Measurements from ENCODE around the gene GSTP1. TPM values are rescaled to one million over a fixed set of nuclear protein-coding genes. Genes with fewer than 3 reads are reported as not detected.

The GSTP1 gene
- total and polyA plus RNA-seq, 2 experiments from 2014 or later, result 1,040 to 1,982 TPM

DNA sequence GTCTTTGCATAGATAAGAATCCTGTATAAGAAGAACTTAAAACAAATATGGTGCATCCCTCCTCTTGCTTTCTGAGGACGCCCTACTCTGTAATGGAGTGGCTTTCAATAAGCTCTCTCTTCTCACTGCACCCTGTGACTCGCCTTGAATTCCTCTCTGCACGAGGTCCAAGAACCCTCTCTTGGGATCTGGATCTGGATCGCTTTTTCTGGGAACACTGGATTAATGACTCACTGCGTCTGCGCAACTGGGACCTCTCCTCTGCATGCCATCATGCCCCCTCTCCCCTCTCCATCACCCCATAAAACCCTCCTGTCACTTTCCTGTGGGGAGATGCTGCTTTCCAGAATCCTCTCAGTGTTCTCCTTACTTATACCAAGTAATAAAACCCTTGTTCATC, 45.3 kb upstream of the GSTP1 start:
- Histone ChIP-seq H3K9me2 (replicated peaks; ENCODE audit: insufficient read depth) (no peaks in the 10 kb centered on the region), H3K79me2 (no peaks in the 10 kb centered on the region), H3K27ac (no peak overlapping the region), H4K20me1 (ENCODE audit: insufficient read depth, poor library complexity, severe bottlenecking) (no peaks in the 10 kb centered on the region), H3K4me1 (ENCODE audit: insufficient read depth) (no peaks in the 10 kb centered on the region), H2AFZ (no peak overlapping the region), H3K4me3 (no peak overlapping the region), H3K36me3 (replicated peaks; ENCODE audit: insufficient read depth, low read depth) (no peaks in the 10 kb centered on the region), H3K4me2 (no peak overlapping the region), H3K27me3 (no peaks in the 10 kb centered on the region), H3K9me3 (ENCODE audit: low read depth) (peaks cover 4% of the 10 kb centered on the region)
- no peak for DNase-seq (ENCODE audit: low spot score)
- TF ChIP-seq, protein P1, sequence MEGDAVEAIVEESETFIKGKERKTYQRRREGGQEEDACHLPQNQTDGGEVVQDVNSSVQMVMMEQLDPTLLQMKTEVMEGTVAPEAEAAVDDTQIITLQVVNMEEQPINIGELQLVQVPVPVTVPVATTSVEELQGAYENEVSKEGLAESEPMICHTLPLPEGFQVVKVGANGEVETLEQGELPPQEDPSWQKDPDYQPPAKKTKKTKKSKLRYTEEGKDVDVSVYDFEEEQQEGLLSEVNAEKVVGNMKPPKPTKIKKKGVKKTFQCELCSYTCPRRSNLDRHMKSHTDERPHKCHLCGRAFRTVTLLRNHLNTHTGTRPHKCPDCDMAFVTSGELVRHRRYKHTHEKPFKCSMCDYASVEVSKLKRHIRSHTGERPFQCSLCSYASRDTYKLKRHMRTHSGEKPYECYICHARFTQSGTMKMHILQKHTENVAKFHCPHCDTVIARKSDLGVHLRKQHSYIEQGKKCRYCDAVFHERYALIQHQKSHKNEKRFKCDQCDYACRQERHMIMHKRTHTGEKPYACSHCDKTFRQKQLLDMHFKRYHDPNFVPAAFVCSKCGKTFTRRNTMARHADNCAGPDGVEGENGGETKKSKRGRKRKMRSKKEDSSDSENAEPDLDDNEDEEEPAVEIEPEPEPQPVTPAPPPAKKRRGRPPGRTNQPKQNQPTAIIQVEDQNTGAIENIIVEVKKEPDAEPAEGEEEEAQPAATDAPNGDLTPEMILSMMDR (IDR thresholded peaks at IDR 0.05; ENCODE audit: poor library complexity), result no peak
- TF ChIP-seq EZH2phosphoT487 (IDR thresholded peaks at IDR 0.05; ENCODE audit: low read depth, severe bottlenecking, unreplicated experiment) (no peak), EZH2 (IDR thresholded peaks at IDR 0.05; ENCODE audit: borderline replicate concordance) (no peak)
- WGBS (ENCODE audit: low lambda C conversion rate, missing lambda C conversion rate), result 74% methylated on average over 6 of the region's 6 CpGs

DNA sequence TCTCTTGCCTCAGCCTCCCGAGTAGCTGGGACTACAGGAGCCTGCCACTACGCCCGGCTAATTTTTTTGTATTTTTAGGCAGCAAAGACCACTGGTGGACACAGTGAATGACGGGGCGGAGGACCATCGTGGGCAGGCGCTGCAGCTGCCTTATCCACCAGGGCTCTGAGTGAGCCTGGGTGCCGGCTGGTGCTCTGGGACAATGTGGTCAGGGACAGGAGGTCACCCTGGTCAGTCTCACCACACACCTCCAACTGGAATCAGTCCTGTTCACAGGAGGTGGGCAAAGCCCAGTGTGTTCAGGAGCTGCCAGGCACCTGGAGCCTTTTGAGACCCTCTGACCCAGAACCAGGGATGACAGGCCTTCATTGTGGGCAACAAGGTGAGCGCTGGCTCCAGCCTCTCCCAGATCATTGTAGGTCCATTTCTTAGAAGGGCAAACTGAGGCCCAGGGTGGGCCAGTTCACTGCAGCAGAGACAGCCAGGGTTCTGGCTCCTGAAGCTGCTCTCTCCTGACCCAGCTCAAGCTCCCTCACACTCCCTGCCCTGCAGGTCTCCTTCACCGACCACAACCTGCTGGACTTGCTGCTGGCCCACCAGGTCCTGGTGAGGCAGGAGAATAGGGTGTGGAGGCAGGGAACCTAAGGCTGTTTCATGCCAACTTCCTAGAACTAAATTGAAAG, 44.6 kb upstream of the GSTP1 start:
- no peak overlapping the region for H3K27ac ChIP-seq
- H3K27me3 ChIP-seq, result no peaks in the 10 kb centered on the region
- no peak overlapping the region for H2AFZ ChIP-seq
- peaks cover 1% of the 10 kb centered on the region for H3K9me3 ChIP-seq (ENCODE audit: low read depth)
- no peak overlapping the region for H3K4me3 ChIP-seq
- no peak for DNase-seq (ENCODE audit: low spot score)
- H4K20me1 ChIP-seq (ENCODE audit: insufficient read depth, poor library complexity, severe bottlenecking), result no peaks in the 10 kb centered on the region
- no peaks in the 10 kb centered on the region for H3K4me1 ChIP-seq (ENCODE audit: insufficient read depth)
- no peaks in the 10 kb centered on the region for H3K36me3 ChIP-seq (replicated peaks; ENCODE audit: insufficient read depth, low read depth)
- H3K79me2 ChIP-seq, result no peaks in the 10 kb centered on the region
- no peaks in the 10 kb centered on the region for H3K9me2 ChIP-seq (replicated peaks; ENCODE audit: insufficient read depth)
- WGBS (ENCODE audit: low lambda C conversion rate, missing lambda C conversion rate), result 85% methylated on average over 10 of the region's 10 CpGs
- TF ChIP-seq EZH2phosphoT487 (IDR thresholded peaks at IDR 0.05; ENCODE audit: low read depth, severe bottlenecking, unreplicated experiment), result no peak
- no peak for TF ChIP-seq EZH2 (IDR thresholded peaks at IDR 0.05; ENCODE audit: borderline replicate concordance)
- TF ChIP-seq, protein P1 (IDR thresholded peaks at IDR 0.05; ENCODE audit: poor library complexity), result no peak
- H3K4me2 ChIP-seq, result no peak overlapping the region

DNA sequence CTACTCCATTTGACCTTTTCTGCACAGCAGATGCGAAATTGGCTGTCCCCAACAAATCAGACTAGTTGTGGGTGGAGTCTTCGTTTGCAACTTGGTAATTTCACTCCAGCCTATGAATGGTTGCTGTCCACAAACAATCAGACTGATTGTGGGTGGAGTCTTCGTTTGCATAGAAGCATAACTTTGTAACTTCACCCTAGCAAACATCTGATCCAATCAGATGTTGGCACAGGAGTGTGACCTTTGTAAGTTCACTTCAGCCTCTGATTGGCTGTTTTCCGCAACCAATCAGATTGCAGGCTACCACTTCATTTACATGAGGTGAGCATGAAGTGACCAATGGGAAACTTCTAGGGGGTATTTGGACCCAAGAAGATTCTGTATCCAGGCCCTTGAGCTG, 44.1 kb upstream of the GSTP1 start:
- DNase-seq (ENCODE audit: low spot score), result no peak
- Histone ChIP-seq H2AFZ (no peak overlapping the region), H3K4me3 (no peak overlapping the region), H3K27me3 (no peaks in the 10 kb centered on the region), H3K36me3 (replicated peaks; ENCODE audit: insufficient read depth, low read depth) (no peaks in the 10 kb centered on the region), H3K79me2 (no peaks in the 10 kb centered on the region), H3K9me2 (replicated peaks; ENCODE audit: insufficient read depth) (no peaks in the 10 kb centered on the region), H3K4me1 (ENCODE audit: insufficient read depth) (no peaks in the 10 kb centered on the region), H4K20me1 (ENCODE audit: insufficient read depth, poor library complexity, severe bottlenecking) (no peaks in the 10 kb centered on the region), H3K27ac (no peak overlapping the region), H3K4me2 (no peak overlapping the region), H3K9me3 (ENCODE audit: low read depth) (no peaks in the 10 kb centered on the region)
- WGBS (ENCODE audit: low lambda C conversion rate, missing lambda C conversion rate), result 87% methylated on average over 4 of the region's 4 CpGs
- TF ChIP-seq EZH2 (IDR thresholded peaks at IDR 0.05; ENCODE audit: borderline replicate concordance) (no peak), EZH2phosphoT487 (IDR thresholded peaks at IDR 0.05; ENCODE audit: low read depth, severe bottlenecking, unreplicated experiment) (no peak)
- TF ChIP-seq, protein P1 (IDR thresholded peaks at IDR 0.05; ENCODE audit: poor library complexity), result no peak
